MCF 10A (cell line): ENCODE data around the gene OBSCN. TPM values are rescaled to one million over a fixed set of nuclear protein-coding genes. Genes with fewer than 3 reads are reported as not detected.

Experiments
- BruUV-seq: library from RNA; stranded (reverse); fragments of 400-500 nt; replicated peaks from 2 replicates; lab custom pipeline; 2021; lab: Mats Ljungman, UMichigan
- CTCF ChIA-PET: fragments of 300-600 bp; sonication (Branson Sonifier 250); formaldehyde crosslinking; extraction: SDS; loops from one replicate; lab custom pipeline; 2021; ENCODE audit warnings: antibody characterized with exemption, inconsistent platforms; lab: Yijun Ruan, JAX
- POLR2A ChIA-PET: fragments of 300-600, 350-650 bp; sonication (Branson Sonifier 250); formaldehyde crosslinking; extraction: SDS; loops from one replicate; lab custom pipeline; 2020; ENCODE audit warnings: antibody characterized with exemption, inconsistent platforms; lab: Yijun Ruan, JAX
- DNase-seq: peaks from one replicate; pipeline ENCODE4 v3.0.0-alpha.2; 2018; ENCODE audit not compliant: unreplicated experiment
- H3K27ac Mint-ChIP-seq: one replicate; pipeline ENCODE4 v1.8.0; 2022; ENCODE audit warnings: mild to moderate bottlenecking, low read depth, mixed read lengths; ENCODE audit not compliant: unreplicated experiment
- H3K27me3 Mint-ChIP-seq: one replicate; pipeline ENCODE4 v1.8.0; 2022; ENCODE audit warnings: mixed read lengths; ENCODE audit not compliant: insufficient read depth, unreplicated experiment
- H3K36me3 Mint-ChIP-seq: one replicate; pipeline ENCODE4 v1.8.0; 2022; ENCODE audit warnings: mild to moderate bottlenecking, moderate library complexity, mixed read lengths; ENCODE audit not compliant: insufficient read depth, unreplicated experiment
- H3K4me1 Mint-ChIP-seq: one replicate; pipeline ENCODE4 v1.8.0; 2022; ENCODE audit warnings: mixed read lengths; ENCODE audit not compliant: insufficient read depth, unreplicated experiment
- H3K4me3 Mint-ChIP-seq: one replicate; pipeline ENCODE4 v1.8.0; 2022; ENCODE audit warnings: mild to moderate bottlenecking, moderate library complexity, mixed read lengths; ENCODE audit not compliant: unreplicated experiment
- H3K9me3 Mint-ChIP-seq: one replicate; pipeline ENCODE4 v1.8.0; 2022; ENCODE audit warnings: mixed read lengths; ENCODE audit not compliant: unreplicated experiment
- CTCF ChIP-seq: fragments of 200-600 bp; IDR thresholded peaks from one replicate; pipeline ENCODE4 v1.8.0; 2022; ENCODE audit warnings: antibody characterized with exemption, mild to moderate bottlenecking; ENCODE audit not compliant: unreplicated experiment
- intact Hi-C: fragments of 100-400 bp; cut with micrococcal nuclease; formaldehyde crosslinking; loops from 2 replicates; pipeline ENCODE4 v1.14.1; 2022
- total RNA-seq: library from RNA; stranded (reverse); gene quantifications from 2 replicates; pipeline ENCODE4 v1.2.3, GENCODE V29; 2022

The OBSCN gene
- total RNA-seq, 1 experiment from 2014 or later = 22.6 TPM

GRCh38 chr1:228349701-228350171 is 141.9 kb downstream of the OBSCN start:
- CTCF ChIA-PET = no interaction called here
- Mint-ChIP-seq H3K4me1 (no peaks in the 10 kb centered on the region), H3K9me3 (no peaks in the 10 kb centered on the region), H3K27ac (no peak overlapping the region), H3K36me3 (no peaks in the 10 kb centered on the region), H3K4me3 (no peak overlapping the region), H3K27me3 (peaks cover 23% of the 10 kb centered on the region)
- no peak for DNase-seq
- POLR2A ChIA-PET = interaction anchor here (0.6 kb wide), 1 partner anchor 129 kb away, joined by 3 read pairs; no protein-coding TSS in a partner anchor
- intact Hi-C loops = no loop called here
- BruUV-seq = no TSS peak
- TF ChIP-seq CTCF = no peak

- Mint-ChIP-seq H3K9me3 (no peaks in the 10 kb centered on the region), H3K4me1 (no peaks in the 10 kb centered on the region), H3K36me3 (no peaks in the 10 kb centered on the region), H3K27me3 (peaks cover 23% of the 10 kb centered on the region), H3K4me3 (no peak overlapping the region), H3K27ac (no peak overlapping the region)
- TF ChIP-seq CTCF = no peak
- intact Hi-C loops = no loop called here
- no TSS peak for BruUV-seq
- POLR2A ChIA-PET = no interaction called here
- CTCF ChIA-PET = no interaction called here
- DNase-seq = no peak
These were observed 142.4 kb downstream of the OBSCN start for GRCh38 chr1:228350179-228350742.

DNA sequence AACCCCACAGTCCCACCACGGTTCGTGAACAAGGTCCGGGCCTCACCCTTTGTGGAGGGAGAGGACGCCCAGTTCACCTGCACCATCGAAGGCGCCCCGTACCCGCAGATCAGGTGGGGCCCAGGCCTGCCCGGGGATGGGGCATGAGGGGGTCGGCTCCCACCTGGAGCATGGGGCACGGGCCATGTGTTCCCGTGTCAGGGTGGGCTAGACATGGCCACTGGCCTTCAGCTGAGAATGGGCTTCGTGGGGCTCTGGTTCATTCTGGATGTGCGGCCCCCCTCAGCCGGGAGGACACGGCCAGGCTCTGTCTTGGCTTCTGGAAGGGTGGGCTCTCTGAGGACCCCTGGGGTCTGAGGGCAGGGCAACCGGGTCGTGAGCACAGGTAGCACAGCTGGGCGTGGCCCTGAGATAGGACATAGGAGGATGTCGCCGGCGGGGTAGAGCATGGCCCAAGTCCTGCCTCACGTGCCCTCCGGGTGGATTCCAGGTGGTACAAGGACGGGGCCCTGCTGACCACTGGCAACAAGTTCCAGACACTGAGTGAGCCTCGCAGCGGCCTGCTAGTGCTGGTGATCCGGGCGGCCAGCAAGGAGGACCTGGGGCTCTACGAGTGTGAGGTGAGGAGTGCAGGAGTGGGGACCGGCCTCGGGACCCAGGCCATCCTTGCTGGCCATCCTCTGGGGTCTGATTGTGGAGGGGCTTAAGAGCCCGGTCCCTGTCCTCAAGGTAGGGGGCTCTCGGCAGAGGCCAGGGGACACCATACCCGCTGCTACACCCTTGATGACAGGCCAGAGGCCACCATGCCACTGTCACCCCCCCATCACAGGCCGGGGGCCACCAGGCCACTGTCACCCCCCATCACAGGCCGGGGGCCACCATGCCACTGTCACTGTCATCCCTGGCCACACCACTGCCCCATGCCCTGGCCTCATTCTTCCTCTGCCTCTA is 143.3 kb downstream of the OBSCN start:
- H3K36me3 Mint-ChIP-seq = no peaks in the 10 kb centered on the region
- intact Hi-C loops = no loop called here
- H3K27ac Mint-ChIP-seq = no peak overlapping the region
- no TSS peak for BruUV-seq
- DNase-seq = no peak
- no peaks in the 10 kb centered on the region for H3K9me3 Mint-ChIP-seq
- peaks cover 23% of the 10 kb centered on the region for H3K27me3 Mint-ChIP-seq
- H3K4me3 Mint-ChIP-seq = no peak overlapping the region
- ChIA-PET CTCF (no interaction called here), POLR2A (no interaction called here)
- TF ChIP-seq CTCF = no peak
- H3K4me1 Mint-ChIP-seq = no peaks in the 10 kb centered on the region

GRCh38 chr1:228351850-228352249 is 144.0 kb downstream of the OBSCN start:
- no TSS peak for BruUV-seq
- peaks cover 23% of the 10 kb centered on the region for H3K27me3 Mint-ChIP-seq

More at GRCh38 chr1:228351850-228352249, 144.0 kb downstream of the OBSCN start:
- no peaks in the 10 kb centered on the region for H3K9me3 Mint-ChIP-seq
- ChIA-PET CTCF (interaction anchor here (0.5 to 0.6 kb wide), 2 partner anchors 28 to 34 kb away, joined by 3 read pairs; no protein-coding TSS in a partner anchor), POLR2A (interaction anchor here (1.1 kb wide), 1 partner anchor 22 kb away, joined by 3 read pairs; no protein-coding TSS in a partner anchor)
- intact Hi-C loops = no loop called here
- H3K27ac Mint-ChIP-seq = no peak overlapping the region
- TF ChIP-seq CTCF = no peak
- H3K4me1 Mint-ChIP-seq = no peaks in the 10 kb centered on the region
- DNase-seq = no peak
- H3K36me3 Mint-ChIP-seq = no peaks in the 10 kb centered on the region
- no peak overlapping the region for H3K4me3 Mint-ChIP-seq
